ENCODE results near the gene OCEL1. TPM values are rescaled to one million over a fixed set of nuclear protein-coding genes. Genes with fewer than 3 reads are reported as not detected.

Gene OCEL1
- total RNA-seq, 2 experiments from 2014 or later: 19.6 to 23.1 TPM

- H3K27ac Mint-ChIP-seq: no peak overlapping the region
- no peaks in the 10 kb centered on the region for H3K9me3 Mint-ChIP-seq
- peaks cover 21% of the 10 kb centered on the region for H3K27me3 Mint-ChIP-seq
- H3K36me3 Mint-ChIP-seq (ENCODE audit: low read depth): no peaks in the 10 kb centered on the region
- H3K4me3 Mint-ChIP-seq: peak overlapping the region; percentile 75
- H3K4me1 Mint-ChIP-seq: peaks cover 7% of the 10 kb centered on the region
- ChIA-PET POLR2A (no interaction called here), CTCF (no interaction called here)
- DNase-seq: no peak
These were observed 20.8 kb downstream of the OCEL1 start for GRCh38 chr19:17246681-17247425.

- Mint-ChIP-seq H3K36me3 (ENCODE audit: low read depth) (no peaks in the 10 kb centered on the region), H3K9me3 (no peaks in the 10 kb centered on the region), H3K4me3 (no peak overlapping the region), H3K4me1 (peaks cover 7% of the 10 kb centered on the region), H3K27ac (no peak overlapping the region), H3K27me3 (peaks cover 19% of the 10 kb centered on the region)
- DNase-seq: no peak
- ChIA-PET POLR2A (no interaction called here), CTCF (interaction anchor here (1.5 to 2.6 kb wide), 3 partner anchors 10 to 13 kb away, joined by 3 to 16 read pairs (median 6); no protein-coding TSS in a partner anchor)
These were observed 22.2 kb downstream of the OCEL1 start for GRCh38 chr19:17248011-17248776.

- Mint-ChIP-seq H3K9me3 (no peaks in the 10 kb centered on the region), H3K4me1 (peaks cover 7% of the 10 kb centered on the region), H3K4me3 (no peak overlapping the region), H3K27ac (no peak overlapping the region), H3K27me3 (peaks cover 11% of the 10 kb centered on the region), H3K36me3 (ENCODE audit: low read depth) (no peaks in the 10 kb centered on the region)
- ChIA-PET POLR2A (no interaction called here), CTCF (interaction anchor here (1.1 to 2.6 kb wide), 6 partner anchors 8 to 15 kb away, joined by 3 to 16 read pairs (median 4); partner anchors contain the start of gene USHBP1)
- DNase-seq: no peak
These were observed 24.0 kb downstream of the OCEL1 start for GRCh38 chr19:17249887-17250548.

- Mint-ChIP-seq H3K36me3 (ENCODE audit: low read depth) (no peaks in the 10 kb centered on the region), H3K27ac (no peak overlapping the region), H3K4me3 (no peak overlapping the region), H3K9me3 (no peaks in the 10 kb centered on the region), H3K4me1 (no peaks in the 10 kb centered on the region), H3K27me3 (no peaks in the 10 kb centered on the region)
- CTCF ChIA-PET: interaction anchor here (0.7 to 1.6 kb wide), 4 partner anchors 9 to 17 kb away, joined by 3 to 7 read pairs (median 4); partner anchors contain the start of gene USHBP1
- no peak for DNase-seq
- POLR2A ChIA-PET: interaction anchor here (0.6 kb wide), 2 partner anchors 9 to 15 kb away, joined by 3 to 4 read pairs; no protein-coding TSS in a partner anchor
These were observed 28.6 kb downstream of the OCEL1 start for GRCh38 chr19:17254636-17255035.

- H3K36me3 Mint-ChIP-seq (ENCODE audit: low read depth): no peaks in the 10 kb centered on the region
- ChIA-PET POLR2A (interaction anchor here (0.6 kb wide), 1 partner anchor 14 kb away, joined by 3 read pairs; no protein-coding TSS in a partner anchor), CTCF (interaction anchor here (0.7 to 1.6 kb wide), 4 partner anchors 8 to 18 kb away, joined by 3 to 7 read pairs (median 4); partner anchors contain the start of gene USHBP1)
- no peaks in the 10 kb centered on the region for H3K9me3 Mint-ChIP-seq
- H3K4me1 Mint-ChIP-seq: no peaks in the 10 kb centered on the region
- DNase-seq: no peak
- H3K4me3 Mint-ChIP-seq: no peak overlapping the region
- H3K27ac Mint-ChIP-seq: no peak overlapping the region
- H3K27me3 Mint-ChIP-seq: no peaks in the 10 kb centered on the region
These were observed 29.2 kb downstream of the OCEL1 start for GRCh38 chr19:17255150-17255621.

GRCh38 chr19:17256130-17256529, 30.1 kb downstream of the OCEL1 start:
- Mint-ChIP-seq H3K27ac (no peak overlapping the region), H3K4me3 (no peak overlapping the region), H3K36me3 (ENCODE audit: low read depth) (no peaks in the 10 kb centered on the region), H3K4me1 (peaks cover 5% of the 10 kb centered on the region), H3K9me3 (no peaks in the 10 kb centered on the region), H3K27me3 (no peaks in the 10 kb centered on the region)
- DNase-seq: no peak
- CTCF ChIA-PET: interaction anchor here (0.6 to 1.6 kb wide), 2 partner anchors 9 to 201 kb away, joined by 4 to 7 read pairs; partner anchors contain the start of gene USHBP1
- POLR2A ChIA-PET: no interaction called here

GRCh38 chr19:17259118-17259780, 33.2 kb downstream of the OCEL1 start:
- Mint-ChIP-seq H3K27ac (no peak overlapping the region), H3K4me1 (peaks cover 8% of the 10 kb centered on the region), H3K9me3 (no peaks in the 10 kb centered on the region), H3K27me3 (no peaks in the 10 kb centered on the region), H3K4me3 (no peak overlapping the region), H3K36me3 (ENCODE audit: low read depth) (no peaks in the 10 kb centered on the region)
- ChIA-PET CTCF (interaction anchor here (0.6 to 3.9 kb wide), 6 partner anchors 10 to 47 kb away, joined by 4 to 17 read pairs (median 8); partner anchors contain the start of gene OCEL1), POLR2A (no interaction called here)
- no peak for DNase-seq

GRCh38 chr19:17259934-17260333, 33.9 kb downstream of the OCEL1 start:
- peaks cover 15% of the 10 kb centered on the region for H3K4me1 Mint-ChIP-seq
- H3K36me3 Mint-ChIP-seq (ENCODE audit: low read depth): no peaks in the 10 kb centered on the region
- no peak overlapping the region for H3K4me3 Mint-ChIP-seq
- ChIA-PET POLR2A (no interaction called here), CTCF (interaction anchor here (0.6 to 3.9 kb wide), 14 partner anchors 8 to 184 kb away, joined by 3 to 17 read pairs (median 4); partner anchors contain the start of genes ANKLE1, DDA1 and MYO9B)
- no peak for DNase-seq
- H3K27ac Mint-ChIP-seq: no peak overlapping the region
- no peaks in the 10 kb centered on the region for H3K9me3 Mint-ChIP-seq
- no peaks in the 10 kb centered on the region for H3K27me3 Mint-ChIP-seq

- Mint-ChIP-seq H3K9me3 (no peaks in the 10 kb centered on the region), H3K4me1 (peaks cover 17% of the 10 kb centered on the region), H3K27me3 (no peaks in the 10 kb centered on the region), H3K36me3 (ENCODE audit: low read depth) (no peaks in the 10 kb centered on the region), H3K4me3 (no peak overlapping the region), H3K27ac (no peak overlapping the region)
- POLR2A ChIA-PET: no interaction called here
- DNase-seq: peak; percentile 93
- CTCF ChIA-PET: interaction anchor here (0.6 to 3.9 kb wide), 15 partner anchors 9 to 1018 kb away, joined by 3 to 17 read pairs (median 4); partner anchors contain the start of genes ANKLE1, DDA1 and MYO9B
These were observed 34.9 kb downstream of the OCEL1 start for GRCh38 chr19:17260842-17261325.

GRCh38 chr19:17262557-17262956, 36.5 kb downstream of the OCEL1 start:
- ChIA-PET CTCF (interaction anchor here (0.6 to 1.4 kb wide), 2 partner anchors 21 to 110 kb away, joined by 3 to 5 read pairs; no protein-coding TSS in a partner anchor), POLR2A (no interaction called here)
- H3K27me3 Mint-ChIP-seq: no peaks in the 10 kb centered on the region
- no peaks in the 10 kb centered on the region for H3K36me3 Mint-ChIP-seq (ENCODE audit: low read depth)
- no peak for DNase-seq
- no peak overlapping the region for H3K27ac Mint-ChIP-seq
- no peaks in the 10 kb centered on the region for H3K9me3 Mint-ChIP-seq
- H3K4me1 Mint-ChIP-seq: peaks cover 27% of the 10 kb centered on the region
- H3K4me3 Mint-ChIP-seq: no peak overlapping the region

GRCh38 chr19:17263712-17264640, 38.0 kb downstream of the OCEL1 start:
- H3K4me3 Mint-ChIP-seq: no peak overlapping the region
- CTCF ChIA-PET: interaction anchor here (0.6 to 1.9 kb wide), 7 partner anchors 8 to 200 kb away, joined by 3 to 7 read pairs (median 5); partner anchors contain the start of gene ANKLE1
- H3K27me3 Mint-ChIP-seq: no peaks in the 10 kb centered on the region
- DNase-seq: no peak
- POLR2A ChIA-PET: interaction anchor here (0.6 kb wide), 1 partner anchor 10 kb away, joined by 4 read pairs; no protein-coding TSS in a partner anchor
- H3K9me3 Mint-ChIP-seq: no peaks in the 10 kb centered on the region
- peaks cover under 1% of the 10 kb centered on the region for H3K36me3 Mint-ChIP-seq (ENCODE audit: low read depth)
- peaks cover 32% of the 10 kb centered on the region for H3K4me1 Mint-ChIP-seq
- H3K27ac Mint-ChIP-seq: peak overlapping the region; percentile 76

Measured in activated CD4-positive, alpha-beta T cell treated with anti-CD3 and anti-CD28 coated beads, Interleukin-2, amount 10 ng/mL, durations not matched to agents 7 days and 5 days (primary cell).